GM10847 (cell line): Measurements from ENCODE around the gene EXT2.

Experiments
- POLR2A ChIP-seq: IDR thresholded peaks from 2 replicates; pipeline ENCODE4 v1.6.1; 2011; ENCODE audit not compliant: insufficient read length; ENCODE audit errors: extremely low read depth

EXT2 gene

GRCh38 chr11:44192017-44192385 lies 96.5 kb downstream of the EXT2 start:
- TF ChIP-seq POLR2A: no peak

GRCh38 chr11:44192462-44193100 lies 97.1 kb downstream of the EXT2 start:
- no peak for TF ChIP-seq POLR2A

GRCh38 chr11:44193856-44194255 lies 98.4 kb downstream of the EXT2 start:
- TF ChIP-seq POLR2A: no peak

GRCh38 chr11:44198146-44198724 lies 102.8 kb downstream of the EXT2 start:
- no peak for TF ChIP-seq POLR2A

GRCh38 chr11:44199298-44199697 lies 103.8 kb downstream of the EXT2 start:
- no peak for TF ChIP-seq POLR2A

- TF ChIP-seq POLR2A: no peak
Observed at GRCh38 chr11:44199816-44200215, 104.3 kb downstream of the EXT2 start.

GRCh38 chr11:44203270-44204043 lies 108.0 kb downstream of the EXT2 start:
- no peak for TF ChIP-seq POLR2A

GRCh38 chr11:44205352-44205751 lies 109.9 kb downstream of the EXT2 start:
- TF ChIP-seq POLR2A: no peak

GRCh38 chr11:44205836-44206235 lies 110.4 kb downstream of the EXT2 start:
- no peak for TF ChIP-seq POLR2A

GRCh38 chr11:44207292-44207691 lies 111.8 kb downstream of the EXT2 start:
- no peak for TF ChIP-seq POLR2A

- TF ChIP-seq POLR2A: no peak
Observed at GRCh38 chr11:44208976-44209603, 113.6 kb downstream of the EXT2 start.

- no peak for TF ChIP-seq POLR2A
Observed at GRCh38 chr11:44212128-44212527, 116.7 kb downstream of the EXT2 start.

GRCh38 chr11:44213148-44213547 lies 117.7 kb downstream of the EXT2 start:
- no peak for TF ChIP-seq POLR2A

GRCh38 chr11:44217432-44217831 lies 122.0 kb downstream of the EXT2 start:
- no peak for TF ChIP-seq POLR2A

- TF ChIP-seq POLR2A: no peak
Observed at GRCh38 chr11:44219830-44220796, 124.6 kb downstream of the EXT2 start.
